PC-3 (cell line): ENCODE data around the gene PPARD.

Experiments
- CTCF ChIP-seq: fragments of 300-600 bp; sonication (generic); conservative IDR thresholded peaks from 2 replicates; pipeline ENCODE4 v1.5.1; 2017; ENCODE audit warnings: antibody characterized with exemption, low read depth, mild to moderate bottlenecking, low read length
- EZH2 ChIP-seq: fragments of 300-600 bp; sonication (generic); IDR thresholded peaks from one replicate; pipeline ENCODE4 v1.6.1; 2017; ENCODE audit warnings: antibody characterized with exemption, mild to moderate bottlenecking, low read length; ENCODE audit not compliant: unreplicated experiment

- no peak for TF ChIP-seq CTCF
- no peak for TF ChIP-seq EZH2
These were observed 77.6 kb downstream of the PPARD start for GRCh38 chr6:35419961-35420360.
